ENCODE results near the gene HMCN2. TPM values are rescaled to one million over a fixed set of nuclear protein-coding genes. Genes with fewer than 3 reads are reported as not detected.

The HMCN2 gene
- total and polyA plus RNA-seq, 2 donors (not counting 3 experiments of a cell fraction or from before 2014, with no cell fraction given) = 0.04 to 0.24 TPM

GRCh38 chr9:130430232-130430631 is 164.7 kb downstream of the HMCN2 start:
- BruUV-seq (replicated peaks) = no TSS peak

More at GRCh38 chr9:130430232-130430631, 164.7 kb downstream of the HMCN2 start:
- Histone ChIP-seq H3K27ac (ENCODE audit: insufficient read depth, low read depth, low read length) (no peak overlapping the region), H3K4me1 (ENCODE audit: control insufficient read depth, extremely low read depth, insufficient read depth, low read length) (peaks cover 15% of the 10 kb centered on the region), H3K9me3 (replicated peaks; ENCODE audit: control insufficient read depth, insufficient read depth, low read length) (no peaks in the 10 kb centered on the region), H2AFZ (ENCODE audit: low read depth, low read length) (no peak overlapping the region), H3K27me3 (ENCODE audit: control insufficient read depth in 2 of 2, insufficient read depth in 2 of 2, low read length in 2 of 2) (peaks cover 0 to 3% of the 10 kb centered on the region in 2 experiments), H3K36me3 (ENCODE audit: control insufficient read depth in 2 of 2, extremely low read depth in 1 of 2, insufficient read depth in 2 of 2, low read length in 2 of 2) (no peaks in the 10 kb centered on the region), H4K20me1 (replicated peaks; ENCODE audit: control insufficient read depth, extremely low read depth, insufficient read depth, low read length) (no peaks in the 10 kb centered on the region), H3K4me2 (ENCODE audit: insufficient read depth, low read length) (no peak overlapping the region), H3K9me1 (replicated peaks; ENCODE audit: control insufficient read depth, extremely low read depth, insufficient read depth, low read length) (no peaks in the 10 kb centered on the region), H3K4me3 (replicated peaks in 1 of 3; ENCODE audit: insufficient read depth in 1 of 3, low read depth in 1 of 3, low read length in 3 of 3) (no peak overlapping the region), H3K79me2 (ENCODE audit: control insufficient read depth, insufficient read depth, low read length) (no peaks in the 10 kb centered on the region), H3K9ac (replicated peaks; ENCODE audit: extremely low read depth, insufficient read depth, low read length) (no peak overlapping the region)
- intact Hi-C loops (cut with micrococcal nuclease) = no loop called here
- DNase-seq (ENCODE audit: low read depth, low spot score) (no peak), FAIRE-seq (no peak)
- ChIA-PET POLR2A (no interaction called here), CTCF (no interaction called here)
- dilution Hi-C loops (cut with MboI; ENCODE audit: extremely low pct_ligation_motif_present, low sequenced_read_pairs) = no loop called here
- TF ChIP-seq JUN (IDR thresholded peaks at IDR 0.05; ENCODE audit: borderline replicate concordance, insufficient read depth, insufficient read length, low read depth) = no peak
- TF ChIP-seq POLR2A (IDR thresholded peaks at IDR 0.05; ENCODE audit: low read depth, low read length) = no peak
- no peak for TF ChIP-seq FOS (IDR thresholded peaks at IDR 0.05; ENCODE audit: borderline replicate concordance, insufficient read depth, low read length)
- no peak for TF ChIP-seq MYC (IDR thresholded peaks at IDR 0.05; ENCODE audit: low read depth, low read length)
- TF ChIP-seq GATA2 (IDR thresholded peaks at IDR 0.05; ENCODE audit: insufficient read depth, insufficient read length, low read depth, low read length) = no peak
- TF ChIP-seq POLR2AphosphoS5 (IDR thresholded peaks at IDR 0.05; ENCODE audit: insufficient read depth, low read depth, low read length) = no peak
- TF ChIP-seq MAX (IDR thresholded peaks at IDR 0.05; ENCODE audit: insufficient read depth, insufficient read length) = no peak
- no peak for TF ChIP-seq EZH2 (IDR thresholded peaks at IDR 0.05; ENCODE audit: borderline replicate concordance, low read depth, low read length, severe bottlenecking)
- TF ChIP-seq CTCF (IDR thresholded peaks at IDR 0.05; ENCODE audit: extremely low read depth in 1 of 2, insufficient read depth in 1 of 2, low read depth in 1 of 2, low read length in 2 of 2) = no peak
